HepG2 (cell line): ENCODE data around the gene BABAM2. TPM values are rescaled to one million over a fixed set of nuclear protein-coding genes. Genes with fewer than 3 reads are reported as not detected.

ENCODE experiments used
- ATAC-seq: fragments of 200-7000 bp; cut with Tn5 transposase; 3 replicates; pipeline ENCODE4 v1.9.1; 2020; ENCODE audit warnings: mild to moderate bottlenecking, moderate library complexity
- BruUV-seq: library from RNA; stranded (reverse); fragments of 400-500 nt; replicated peaks from 2 replicates; lab custom pipeline; 2021; lab: Mats Ljungman, UMichigan
- CTCF ChIA-PET: fragments of 300-600 bp; formaldehyde crosslinking; extraction: SDS; loops from one replicate; lab custom pipeline; 2021; ENCODE audit warnings: low total read pairs, inconsistent platforms, low intra/inter-chr PET ratio; lab: Yijun Ruan, JAX
- POLR2A ChIA-PET: fragments of 350-600 bp; sonication (Branson Sonifier 250); formaldehyde crosslinking; loops from one replicate; lab custom pipeline; 2020; ENCODE audit warnings: antibody characterized with exemption, inconsistent platforms; lab: Yijun Ruan, JAX
- DNase-seq: peaks from one replicate; pipeline ENCODE4 v3.0.0-alpha.2; 2015; ENCODE audit warnings: low spot score
- FAIRE-seq: peaks from 3 replicates; lab custom pipeline; 2011; peaks lifted over from hg19 to GRCh38; lab: Jason Lieb, UNC
- H2AFZ ChIP-seq: one replicate; pipeline ENCODE4 v1.6.1; 2011; ENCODE audit warnings: low read length, inconsistent platforms
- H3K27ac ChIP-seq: fragments of 300-600 bp; 3 replicates; pipeline ENCODE4 v1.8.0; 2011; ENCODE audit warnings: mixed run types, mild to moderate bottlenecking, mixed read lengths, low read length, inconsistent platforms; ENCODE audit not compliant: insufficient read depth; ENCODE audit errors: extremely low read length
- H3K27me3 ChIP-seq, 2 experiments: fragments of 200-600 bp in 1 of 2; 2 replicates in 1 of 2; 3 replicates in 1 of 2; pipeline versions ENCODE4 v1.6.0 to v1.8.0; 2011; ENCODE audit warnings: low read length in 2 of 2, mild to moderate bottlenecking in 2 of 2, moderate library complexity in 2 of 2, inconsistent platforms in 1 of 2; ENCODE audit not compliant: insufficient read depth in 2 of 2, control insufficient read depth in 1 of 2
- H3K36me3 ChIP-seq, 2 experiments: fragments of 200-600 bp in 1 of 2; replicated peaks in 1 of 2; 2 replicates in 1 of 2; 3 replicates in 1 of 2; pipeline versions ENCODE4 v1.5.1 to v1.8.0; 2011; ENCODE audit warnings: low read length in 2 of 2, inconsistent platforms in 1 of 2; ENCODE audit not compliant: insufficient read depth in 2 of 2, control insufficient read depth in 1 of 2
- H3K4me1 ChIP-seq: 2 replicates; pipeline ENCODE4 v1.5.1; 2012; ENCODE audit warnings: low read length, inconsistent platforms; ENCODE audit not compliant: insufficient read depth
- H3K4me2 ChIP-seq: 2 replicates; pipeline ENCODE4 v1.6.0; 2011; ENCODE audit warnings: low read depth, low read length, inconsistent platforms
- H3K4me3 ChIP-seq, 3 experiments: fragments of 200-600 bp in 1 of 3; sonication (generic), shearing (Covaris generic) in 1 of 3; replicated peaks in 1 of 3; 2 replicates each; pipeline ENCODE4 v1.5.1; 2011 to 2016; ENCODE audit warnings: low read length in 3 of 3, inconsistent platforms in 2 of 3, low read depth in 2 of 3, mild to moderate bottlenecking in 2 of 3, control low read depth in 1 of 3, mixed read lengths in 1 of 3; ENCODE audit not compliant: insufficient read depth in 1 of 3
- H3K79me2 ChIP-seq: one replicate; pipeline ENCODE4 v1.6.1; 2011; ENCODE audit warnings: low read length, inconsistent platforms; ENCODE audit not compliant: insufficient read depth
- H3K9ac ChIP-seq: 2 replicates; pipeline ENCODE4 v1.6.0; 2011; ENCODE audit warnings: mild to moderate bottlenecking, low read depth, low read length, inconsistent platforms; ENCODE audit not compliant: insufficient read depth
- H3K9me3 ChIP-seq: 2 replicates; pipeline ENCODE4 v1.5.1; 2012; ENCODE audit warnings: mild to moderate bottlenecking, low read length
- H4K20me1 ChIP-seq: 2 replicates; pipeline ENCODE4 v1.6.0; 2011; ENCODE audit warnings: inconsistent platforms, mild to moderate bottlenecking, low read length, moderate library complexity; ENCODE audit not compliant: insufficient read depth
- ESRRA ChIP-seq: sonication (generic); formaldehyde crosslinking; IDR thresholded peaks from 2 replicates; pipeline ENCODE4 v1.5.1; 2020; ENCODE audit warnings: mild to moderate bottlenecking, low read depth, missing genetic modification reagents
- HHEX ChIP-seq: IDR thresholded peaks from 2 replicates; pipeline ENCODE4 v1.6.1; 2016; ENCODE audit warnings: control low read depth
- KLF16 ChIP-seq, 2 experiments: sonication (generic) in 1 of 2; formaldehyde crosslinking in 1 of 2; IDR thresholded peaks; 2 replicates each; pipeline versions ENCODE4 v1.6.1 to v1.8.0; 2016 to 2023; ENCODE audit warnings: missing genetic modification reagents in 2 of 2, missing compliant biosample characterization in 1 of 2
- RNF2 ChIP-seq: fragments of 450-650 bp; conservative IDR thresholded peaks from 2 replicates; pipeline ENCODE4 v1.6.1; 2016; ENCODE audit warnings: low read depth
- YEATS4 ChIP-seq: sonication (generic); formaldehyde crosslinking; IDR thresholded peaks from 2 replicates; pipeline ENCODE4 v1.4.0; 2020; ENCODE audit warnings: missing genetic modification reagents, borderline replicate concordance
- ZFP1 ChIP-seq: IDR thresholded peaks from 2 replicates; pipeline ENCODE4 v1.6.1; 2016
- ZNF256 ChIP-seq: sonication (generic); formaldehyde crosslinking; conservative IDR thresholded peaks from 2 replicates; pipeline ENCODE4 v1.4.0; 2020; ENCODE audit warnings: missing genetic modification reagents
- ZNF274 ChIP-seq: sonication (generic); formaldehyde crosslinking; IDR thresholded peaks from 2 replicates; pipeline ENCODE4 v1.5.1; 2020; ENCODE audit warnings: mild to moderate bottlenecking, missing genetic modification reagents
- ZNF430 ChIP-seq: sonication (generic); formaldehyde crosslinking; IDR thresholded peaks from 2 replicates; pipeline ENCODE4 v1.9.0; 2021; ENCODE audit warnings: mild to moderate bottlenecking, missing genetic modification reagents
- ZNF543 ChIP-seq: sonication (generic); formaldehyde crosslinking; IDR thresholded peaks from 2 replicates; pipeline ENCODE4 v1.4.0; 2020; ENCODE audit warnings: mild to moderate bottlenecking, missing genetic modification reagents
- ZNF720 ChIP-seq: sonication (generic); formaldehyde crosslinking; IDR thresholded peaks from 2 replicates; pipeline ENCODE4 v1.4.0; 2020; ENCODE audit warnings: missing genetic modification reagents
- ZNF772 ChIP-seq: sonication (generic); formaldehyde crosslinking; IDR thresholded peaks from 2 replicates; pipeline ENCODE4 v1.5.0; 2020; ENCODE audit warnings: mild to moderate bottlenecking, missing genetic modification reagents
- WGBS: methylation state at CpG from one replicate; pipeline ENCODE4 v1.1.6; 2017; ENCODE audit warnings: low lambda C conversion rate; 5-methylcytosine and 5-hydroxymethylcytosine counted together
- in situ Hi-C: cut with HindIII; loops from 2 replicates; pipeline ENCODE4 v1.10.0; 2017; ENCODE audit warnings: low pct_unique_long_range_greater_than_20kb; ENCODE audit not compliant: extremely low pct_ligation_motif_present
- intact Hi-C: fragments of 100-400 bp; cut with micrococcal nuclease; formaldehyde crosslinking; loops from one replicate; pipeline ENCODE4 v1.10.0; 2022; ENCODE audit not compliant: unreplicated experiment
- polyA plus RNA-seq, 8 experiments: library from polyadenylated mRNA; depleted of rRNA in 3 of 8; stranded (reverse) in 7 of 8; unstranded in 1 of 8; fragments of >200 nt; fragmentation: Illumina TruSeq in 4 of 8; extraction: Trizol in 4 of 8; gene quantifications; 2 replicates each; pipeline versions ENCODE4 v1.2.1 to v1.2.3, GENCODE V29; 2011 to 2016; ENCODE audit warnings: low read depth in 4 of 8, missing spikeins in 1 of 8, mixed read lengths in 1 of 8; ENCODE audit not compliant: insufficient read depth in 1 of 8
- total RNA-seq, 5 experiments: library from RNA; depleted of rRNA; stranded (reverse); fragments of >200 nt; fragmentation: Illumina TruSeq; extraction: Trizol; gene quantifications; 2 replicates each; pipeline ENCODE4 v1.2.3, GENCODE V29; 2016; ENCODE audit warnings: low read depth in 1 of 5
- TF ChIP-seq, protein P1 (sequence below): sonication (generic); formaldehyde crosslinking; conservative IDR thresholded peaks from 2 replicates; pipeline ENCODE4 v1.5.0; 2020; ENCODE audit warnings: missing genetic modification reagents
- TF ChIP-seq, protein P2 (sequence below): sonication (generic); formaldehyde crosslinking; IDR thresholded peaks from 2 replicates; pipeline ENCODE4 v1.4.0; 2020; ENCODE audit warnings: mild to moderate bottlenecking, missing genetic modification reagents, borderline replicate concordance
- TF ChIP-seq, protein P3 (sequence below): IDR thresholded peaks from 2 replicates; pipeline ENCODE4 v1.6.1; 2016; ENCODE audit warnings: missing genetic modification reagents, missing compliant biosample characterization
- TF ChIP-seq, protein P4 (sequence below): sonication (generic); formaldehyde crosslinking; IDR thresholded peaks from 2 replicates; pipeline ENCODE4 v1.5.0; 2020; ENCODE audit warnings: mild to moderate bottlenecking, missing genetic modification reagents

BABAM2 gene
- total and polyA plus RNA-seq, 2 of the 13 experiments (the other 11 are each of a cell fraction or from before 2014, with no cell fraction given) = 24.9 to 28.0 TPM

DNA sequence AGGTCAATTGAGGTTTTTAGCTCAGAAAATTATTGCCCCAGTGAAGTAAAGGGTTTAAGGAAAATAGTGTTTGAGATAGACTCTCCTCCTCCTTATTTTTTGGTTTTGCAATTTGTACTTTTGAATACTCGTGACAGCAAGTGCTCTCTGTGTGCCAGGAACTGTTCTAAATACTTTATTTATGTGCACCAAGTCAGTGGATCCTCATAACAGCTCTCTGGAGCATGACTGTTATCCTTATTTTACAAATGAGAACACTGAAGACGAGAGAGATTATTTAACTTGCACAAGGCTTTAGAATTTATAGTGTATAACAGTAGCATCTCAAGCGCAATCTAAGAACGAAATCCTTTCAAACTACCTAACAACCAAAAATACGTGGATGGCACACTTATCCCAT is 24.7 kb downstream of the BABAM2 start:
- ChIA-PET POLR2A (no interaction called here), CTCF (no interaction called here)
- BruUV-seq = no TSS peak
- Histone ChIP-seq H3K9ac (no peak overlapping the region), H3K4me1 (peaks cover 39% of the 10 kb centered on the region), H3K79me2 (no peaks in the 10 kb centered on the region), H4K20me1 (no peaks in the 10 kb centered on the region), H2AFZ (no peak overlapping the region), H3K27me3 (no peaks in the 10 kb centered on the region), H3K27ac (peak overlapping the region; percentile 66), H3K4me3 (no peak overlapping the region), H3K9me3 (no peaks in the 10 kb centered on the region), H3K36me3 (no peaks in the 10 kb centered on the region; a peak in 1 of 5 replicates)
- in situ Hi-C loops = no loop called here
- FAIRE-seq (no peak), ATAC-seq (no peak)
- TF ChIP-seq YEATS4 (CRISPR knock-in tag) = no peak
- TF ChIP-seq, protein P1, sequence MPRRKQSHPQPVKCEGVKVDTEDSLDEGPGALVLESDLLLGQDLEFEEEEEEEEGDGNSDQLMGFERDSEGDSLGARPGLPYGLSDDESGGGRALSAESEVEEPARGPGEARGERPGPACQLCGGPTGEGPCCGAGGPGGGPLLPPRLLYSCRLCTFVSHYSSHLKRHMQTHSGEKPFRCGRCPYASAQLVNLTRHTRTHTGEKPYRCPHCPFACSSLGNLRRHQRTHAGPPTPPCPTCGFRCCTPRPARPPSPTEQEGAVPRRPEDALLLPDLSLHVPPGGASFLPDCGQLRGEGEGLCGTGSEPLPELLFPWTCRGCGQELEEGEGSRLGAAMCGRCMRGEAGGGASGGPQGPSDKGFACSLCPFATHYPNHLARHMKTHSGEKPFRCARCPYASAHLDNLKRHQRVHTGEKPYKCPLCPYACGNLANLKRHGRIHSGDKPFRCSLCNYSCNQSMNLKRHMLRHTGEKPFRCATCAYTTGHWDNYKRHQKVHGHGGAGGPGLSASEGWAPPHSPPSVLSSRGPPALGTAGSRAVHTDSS = no peak
- no peak for TF ChIP-seq KLF16 (CRISPR knock-in tag; IDR thresholded peaks at IDR 0.05)
- no peak for TF ChIP-seq ZNF720
- TF ChIP-seq ESRRA (CRISPR knock-in tag) = no peak
- TF ChIP-seq ZFP1 (CRISPR knock-in tag) = no peak
- TF ChIP-seq ZNF772 (CRISPR knock-in tag) = no peak
- no peak for TF ChIP-seq HHEX (CRISPR knock-in tag)
- TF ChIP-seq, protein P2, sequence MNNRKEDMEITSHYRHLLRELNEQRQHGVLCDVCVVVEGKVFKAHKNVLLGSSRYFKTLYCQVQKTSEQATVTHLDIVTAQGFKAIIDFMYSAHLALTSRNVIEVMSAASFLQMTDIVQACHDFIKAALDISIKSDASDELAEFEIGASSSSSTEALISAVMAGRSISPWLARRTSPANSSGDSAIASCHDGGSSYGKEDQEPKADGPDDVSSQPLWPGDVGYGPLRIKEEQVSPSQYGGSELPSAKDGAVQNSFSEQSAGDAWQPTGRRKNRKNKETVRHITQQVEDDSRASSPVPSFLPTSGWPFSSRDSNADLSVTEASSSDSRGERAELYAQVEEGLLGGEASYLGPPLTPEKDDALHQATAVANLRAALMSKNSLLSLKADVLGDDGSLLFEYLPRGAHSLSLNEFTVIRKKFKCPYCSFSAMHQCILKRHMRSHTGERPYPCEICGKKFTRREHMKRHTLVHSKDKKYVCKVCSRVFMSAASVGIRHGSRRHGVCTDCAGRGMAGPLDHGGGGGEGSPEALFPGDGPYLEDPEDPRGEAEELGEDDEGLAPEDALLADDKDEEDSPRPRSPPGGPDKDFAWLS (CRISPR knock-in tag) = no peak
- no peak for TF ChIP-seq ZNF430 (CRISPR knock-in tag)
- TF ChIP-seq, protein P3, sequence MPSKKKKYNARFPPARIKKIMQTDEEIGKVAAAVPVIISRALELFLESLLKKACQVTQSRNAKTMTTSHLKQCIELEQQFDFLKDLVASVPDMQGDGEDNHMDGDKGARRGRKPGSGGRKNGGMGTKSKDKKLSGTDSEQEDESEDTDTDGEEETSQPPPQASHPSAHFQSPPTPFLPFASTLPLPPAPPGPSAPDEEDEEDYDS (CRISPR knock-in tag) = no peak
- TF ChIP-seq ZNF543 (CRISPR knock-in tag) = no peak
- TF ChIP-seq, protein P4, sequence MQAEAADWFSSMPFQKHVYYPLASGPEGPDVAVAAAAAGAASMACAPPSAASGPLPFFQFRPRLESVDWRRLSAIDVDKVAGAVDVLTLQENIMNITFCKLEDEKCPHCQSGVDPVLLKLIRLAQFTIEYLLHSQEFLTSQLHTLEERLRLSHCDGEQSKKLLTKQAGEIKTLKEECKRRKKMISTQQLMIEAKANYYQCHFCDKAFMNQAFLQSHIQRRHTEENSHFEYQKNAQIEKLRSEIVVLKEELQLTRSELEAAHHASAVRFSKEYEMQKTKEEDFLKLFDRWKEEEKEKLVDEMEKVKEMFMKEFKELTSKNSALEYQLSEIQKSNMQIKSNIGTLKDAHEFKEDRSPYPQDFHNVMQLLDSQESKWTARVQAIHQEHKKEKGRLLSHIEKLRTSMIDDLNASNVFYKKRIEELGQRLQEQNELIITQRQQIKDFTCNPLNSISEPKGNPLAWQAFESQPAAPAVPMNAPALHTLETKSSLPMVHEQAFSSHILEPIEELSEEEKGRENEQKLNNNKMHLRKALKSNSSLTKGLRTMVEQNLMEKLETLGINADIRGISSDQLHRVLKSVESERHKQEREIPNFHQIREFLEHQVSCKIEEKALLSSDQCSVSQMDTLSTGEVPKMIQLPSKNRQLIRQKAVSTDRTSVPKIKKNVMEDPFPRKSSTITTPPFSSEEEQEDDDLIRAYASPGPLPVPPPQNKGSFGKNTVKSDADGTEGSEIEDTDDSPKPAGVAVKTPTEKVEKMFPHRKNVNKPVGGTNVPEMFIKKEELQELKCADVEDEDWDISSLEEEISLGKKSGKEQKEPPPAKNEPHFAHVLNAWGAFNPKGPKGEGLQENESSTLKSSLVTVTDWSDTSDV (CRISPR knock-in tag) = no peak
- no peak for TF ChIP-seq RNF2
- no peak for TF ChIP-seq ZNF274 (CRISPR knock-in tag)
- TF ChIP-seq ZNF256 = no peak
- TF ChIP-seq, all 625 proteins: peak for 0
- H3K4me2 ChIP-seq = no peak overlapping the region
- 77% methylated on average over 5 of the region's 5 CpGs for WGBS
- no peak for DNase-seq
- intact Hi-C loops = no loop called here
